ENCODE measurements around the gene MYBBP1A. TPM values are rescaled to one million over a fixed set of nuclear protein-coding genes. Genes with fewer than 3 reads are reported as not detected.

MYBBP1A gene
- polyA plus RNA-seq, 10 donors: 25.9 to 41.9 (median 31.3) TPM

- DNase-seq: no peak
These were observed 18.3 kb downstream of the MYBBP1A start for GRCh38 chr17:4536742-4537411.

- DNase-seq: peak in 1 of 3 donors; percentile 69
These were observed 18.9 kb downstream of the MYBBP1A start for GRCh38 chr17:4536259-4536741.

GRCh38 chr17:4535667-4536258 is 19.4 kb downstream of the MYBBP1A start:
- DNase-seq: no peak

- no peak for DNase-seq
These were observed 20.1 kb downstream of the MYBBP1A start for GRCh38 chr17:4534928-4535666.

- no peak for DNase-seq
These were observed 20.7 kb downstream of the MYBBP1A start for GRCh38 chr17:4534515-4534914.

GRCh38 chr17:4533523-4534504 is 21.4 kb downstream of the MYBBP1A start:
- DNase-seq: no peak

GRCh38 chr17:4532860-4533522 is 22.2 kb downstream of the MYBBP1A start:
- DNase-seq: no peak

- DNase-seq: no peak
These were observed 23.0 kb downstream of the MYBBP1A start for GRCh38 chr17:4531988-4532736.

- DNase-seq: no peak
These were observed 24.1 kb downstream of the MYBBP1A start for GRCh38 chr17:4530799-4531730.

GRCh38 chr17:4529533-4530152 is 25.5 kb downstream of the MYBBP1A start:
- no peak for DNase-seq

GRCh38 chr17:4527566-4528125 is 27.5 kb downstream of the MYBBP1A start:
- DNase-seq: no peak

- no peak for DNase-seq
These were observed 28.1 kb downstream of the MYBBP1A start for GRCh38 chr17:4527134-4527533.

GRCh38 chr17:4525691-4526397 is 29.3 kb downstream of the MYBBP1A start:
- no peak for DNase-seq

- no peak for DNase-seq
These were observed 31.2 kb downstream of the MYBBP1A start for GRCh38 chr17:4523946-4524345.

- no peak for DNase-seq
These were observed 32.5 kb downstream of the MYBBP1A start for GRCh38 chr17:4522661-4523060.

GRCh38 chr17:4520894-4521600 is 34.1 kb downstream of the MYBBP1A start:
- DNase-seq: no peak
